Measurements from ENCODE around the gene AUNIP.

GRCh38 chr1:25799352-25799934 is 59.8 kb downstream of the AUNIP start:
- no peak for TF ChIP-seq CTCF (IDR thresholded peaks at IDR 0.05 in 8 of 11, conservative IDR thresholded peaks at IDR 0.05 in 3 of 11)
- TF ChIP-seq POLR2A (IDR thresholded peaks at IDR 0.05) = no peak
- no peak for TF ChIP-seq POLR2AphosphoS5 (IDR thresholded peaks at IDR 0.05)
